GM18909 (cell line): ENCODE data around the gene CMC1.
"Not testable (repeated sequence)": the region's sequence is repeated elsewhere in the genome, so short reads cannot be mapped to it uniquely, and the experiment has no call there.

Source experiments
- ATAC-seq: cut with Tn5 transposase; IDR thresholded peaks from one replicate; pipeline ENCODE4 v1.9.1; 2021; ENCODE audit warnings: mild to moderate bottlenecking; ENCODE audit not compliant: unreplicated experiment, poor library complexity

CMC1 gene

GRCh38 chr3:28243424-28244106 lies 2.1 kb downstream of the CMC1 start:
- no peak for ATAC-seq

- ATAC-seq, result no peak
Measured at GRCh38 chr3:28244491-28244890, 3.1 kb downstream of the CMC1 start.

DNA sequence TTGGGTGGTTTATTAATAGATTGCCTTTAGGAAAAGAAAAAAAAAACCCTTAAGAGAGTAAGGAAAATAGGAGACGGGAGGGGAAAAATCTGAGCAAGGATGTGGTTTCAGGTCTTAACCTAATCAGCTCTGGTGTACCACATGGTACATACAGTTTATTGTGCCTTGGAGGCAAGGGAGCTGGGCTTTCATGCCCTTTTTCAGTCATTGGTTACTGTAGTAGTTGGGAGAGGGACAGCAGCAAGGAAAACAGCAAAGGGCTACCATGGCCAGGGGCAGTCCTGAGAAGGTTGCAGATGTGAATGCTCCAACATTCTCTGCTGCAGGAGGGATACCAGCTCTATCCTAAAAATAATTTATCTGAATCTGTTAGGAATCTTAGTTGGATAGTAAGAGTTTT lies 5.9 kb downstream of the CMC1 start:
- no peak for ATAC-seq

- ATAC-seq, result no peak
Measured at GRCh38 chr3:28250999-28251398, 9.6 kb downstream of the CMC1 start.

GRCh38 chr3:28252001-28252431 lies 10.6 kb downstream of the CMC1 start:
- peak; percentile 38 for ATAC-seq

DNA sequence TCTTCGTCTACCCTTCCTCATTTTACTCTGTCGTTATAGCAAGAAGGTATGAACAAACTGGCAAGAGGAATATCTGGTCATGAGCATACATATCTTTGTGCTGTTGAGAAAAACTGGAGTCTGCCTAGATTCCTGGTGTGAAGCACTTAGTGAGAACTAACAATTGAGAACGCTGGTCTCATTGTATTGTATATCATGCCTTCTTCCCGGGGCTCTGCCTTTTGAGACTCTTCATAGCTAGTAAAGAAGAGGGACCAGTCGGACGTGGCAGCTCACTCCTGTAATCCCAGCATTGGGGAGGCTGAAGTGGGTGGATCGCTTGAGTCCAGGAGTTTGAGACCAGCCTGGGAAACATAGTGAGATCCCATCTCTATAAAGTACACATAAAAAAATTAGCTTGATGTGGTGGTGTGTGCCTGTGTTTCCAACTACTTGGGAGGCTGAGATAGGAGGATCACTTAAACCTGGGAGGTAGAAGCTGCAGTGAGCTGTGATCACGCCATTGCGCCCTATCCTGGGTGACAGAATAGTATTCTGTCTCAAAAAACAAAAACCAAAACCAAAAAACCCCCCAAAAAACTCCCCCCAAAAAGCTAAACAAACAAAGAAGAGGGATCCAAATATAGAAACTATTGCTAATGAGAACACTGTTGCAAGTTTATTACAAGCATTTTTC lies 11.8 kb downstream of the CMC1 start:
- ATAC-seq, result no peak

DNA sequence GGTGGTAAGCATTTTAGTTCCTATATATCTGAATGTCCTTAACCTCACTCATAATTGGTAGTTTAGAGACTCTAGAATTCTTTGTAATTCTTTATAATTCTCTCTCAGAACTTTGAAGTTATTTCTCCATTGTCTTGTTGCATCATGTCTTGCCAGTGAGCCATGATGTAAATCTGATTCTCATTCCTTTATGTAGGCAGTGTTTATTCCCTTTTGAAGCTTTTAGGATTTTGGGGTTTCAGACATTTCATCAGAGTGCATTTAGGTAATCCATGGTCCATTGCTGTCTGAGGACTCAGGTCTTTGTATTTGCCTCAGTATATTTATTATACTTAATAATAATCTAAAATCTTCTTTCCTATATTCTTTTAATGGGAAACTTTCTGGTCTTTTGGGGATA lies 20.6 kb downstream of the CMC1 start:
- ATAC-seq, result no peak

- ATAC-seq, result no peak
Measured at GRCh38 chr3:28265641-28266040, 24.2 kb downstream of the CMC1 start.

- no peak for ATAC-seq
Measured at GRCh38 chr3:28267984-28268849, 26.8 kb downstream of the CMC1 start.

DNA sequence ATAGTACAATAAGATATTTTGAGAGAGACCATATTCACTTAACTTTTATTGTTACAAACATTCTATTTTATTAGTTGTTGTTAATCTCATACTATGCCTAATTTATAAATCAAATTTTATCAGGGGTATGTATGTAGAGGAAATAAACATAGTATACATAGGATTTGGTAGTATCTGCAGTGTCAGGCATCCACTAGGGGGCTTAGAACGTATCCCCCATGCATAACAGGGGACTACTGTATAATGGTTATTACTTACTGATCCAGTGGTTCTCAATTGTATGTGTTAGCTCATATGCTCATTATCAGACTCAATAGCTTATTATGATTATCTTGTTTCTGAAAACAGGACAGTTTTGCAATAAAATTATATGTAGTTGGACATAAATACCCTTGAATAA lies 27.6 kb downstream of the CMC1 start:
- ATAC-seq, result no peak

- not testable (repeated sequence) for ATAC-seq
Measured at GRCh38 chr3:28269884-28270283, 28.5 kb downstream of the CMC1 start.

DNA sequence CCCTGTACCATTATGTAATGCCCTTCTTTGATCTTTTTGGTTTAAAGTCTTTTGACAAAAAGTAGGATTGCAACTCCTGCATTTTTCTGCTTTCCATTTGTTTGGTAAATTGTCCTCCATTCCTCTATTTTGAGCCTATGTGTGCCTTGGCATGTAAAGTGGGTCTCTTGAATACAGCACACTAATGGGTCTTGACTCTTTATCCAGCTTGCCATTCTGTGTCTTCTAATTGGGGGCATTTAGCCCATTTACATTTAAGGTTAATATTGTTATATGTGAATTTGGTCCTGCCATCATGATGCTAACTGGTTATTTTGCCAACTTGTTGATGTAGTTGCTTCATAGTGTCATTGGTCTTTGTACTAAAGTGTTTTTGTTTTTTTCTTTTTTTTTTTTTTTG lies 32.4 kb downstream of the CMC1 start:
- no peak for ATAC-seq

GRCh38 chr3:28278918-28279317 lies 37.5 kb downstream of the CMC1 start:
- no peak for ATAC-seq

DNA sequence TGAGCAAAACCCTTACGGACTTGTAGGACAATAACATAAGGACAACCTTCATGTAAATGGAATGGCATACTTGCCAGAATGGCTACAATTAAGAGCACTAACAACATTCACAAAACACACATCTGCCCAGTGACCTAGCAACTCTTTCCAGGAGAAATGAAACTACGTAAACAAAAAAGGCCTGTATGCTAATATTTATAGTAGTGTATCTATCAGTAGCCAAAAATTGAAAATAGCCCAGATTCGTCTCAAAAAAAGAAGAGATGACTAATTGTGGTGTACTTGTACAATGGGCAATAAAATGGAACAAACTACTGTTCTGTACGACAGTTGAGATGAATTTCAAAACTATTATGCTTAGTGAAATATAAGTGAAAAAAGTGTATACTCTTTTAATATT lies 38.4 kb downstream of the CMC1 start:
- ATAC-seq, result no peak

GRCh38 chr3:28280781-28281180 lies 39.4 kb downstream of the CMC1 start:
- no peak for ATAC-seq

DNA sequence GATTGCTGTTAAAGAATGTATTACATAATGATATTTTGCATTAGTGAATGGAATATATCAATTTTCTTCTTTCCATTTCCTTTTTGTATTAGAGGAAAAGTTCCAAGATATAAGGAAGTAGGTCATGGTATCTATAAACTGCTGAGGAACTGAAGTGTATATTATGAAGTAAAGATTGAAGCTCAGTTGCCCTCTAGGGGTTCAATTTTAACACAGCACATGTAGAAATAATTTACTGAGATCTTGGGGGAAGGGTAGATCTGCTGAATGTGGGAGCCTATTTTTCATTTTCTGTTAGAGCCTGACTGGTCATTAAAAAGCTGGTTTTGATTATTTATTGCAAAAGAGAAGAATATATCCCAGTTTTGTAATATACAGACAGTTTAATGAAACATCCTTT lies 45.2 kb downstream of the CMC1 start:
- peak; percentile 94 for ATAC-seq

- ATAC-seq, result no peak
Measured at GRCh38 chr3:28287046-28287445, 45.6 kb downstream of the CMC1 start.

GRCh38 chr3:28290863-28291300 lies 49.5 kb downstream of the CMC1 start:
- no peak for ATAC-seq

DNA sequence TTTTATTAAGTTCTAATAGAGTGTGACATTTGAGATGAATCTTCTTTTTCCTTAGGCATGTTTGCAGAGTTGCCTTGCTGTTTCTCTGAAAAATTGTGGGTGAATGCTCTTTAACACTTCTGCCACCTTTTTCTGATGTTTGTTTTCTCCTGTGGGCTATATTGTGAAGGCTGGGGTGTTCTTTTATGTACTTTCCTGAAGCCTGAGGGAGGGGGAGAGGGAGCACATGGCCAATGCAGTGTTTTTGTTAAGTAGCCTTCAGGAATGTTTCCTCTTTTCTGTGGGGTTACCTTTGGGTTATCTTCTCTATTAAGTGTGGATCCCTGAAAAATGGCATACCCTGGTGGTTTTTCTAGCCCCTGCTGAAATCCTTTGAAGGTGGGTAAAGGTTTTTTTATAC lies 50.2 kb downstream of the CMC1 start:
- no peak for ATAC-seq

DNA sequence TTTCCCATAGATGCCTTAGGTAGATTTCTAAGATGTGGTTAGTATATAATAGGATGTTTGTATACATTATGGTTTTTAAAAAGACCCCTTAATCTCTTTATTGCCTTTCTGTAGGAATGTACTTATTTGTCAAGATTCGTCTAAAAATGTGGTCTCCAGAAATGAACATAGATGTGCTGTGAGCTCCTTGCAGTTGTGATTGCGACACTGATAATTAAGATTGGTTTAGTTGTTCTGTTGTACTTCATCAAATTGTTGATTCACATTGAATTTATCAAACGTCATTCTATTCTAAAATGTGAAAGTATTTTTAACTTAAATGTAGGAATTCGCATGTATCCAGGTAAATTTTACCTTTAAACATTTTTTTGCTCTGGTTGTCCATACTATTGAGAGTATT lies 51.2 kb downstream of the CMC1 start:
- no peak for ATAC-seq
